ENCODE results near the gene FCN2.

Gene FCN2

GRCh38 chr9:134846699-134847098 lies 33.9 kb upstream of the FCN2 start:
- no peak for ATAC-seq (ENCODE audit: low read depth)
- Histone ChIP-seq H3K9me3 (ENCODE audit: severe bottlenecking) (no peaks in the 10 kb centered on the region), H3K27me3 (ENCODE audit: insufficient read depth, poor library complexity, severe bottlenecking) (no peaks in the 10 kb centered on the region), H3K4me1 (ENCODE audit: insufficient read depth, poor library complexity, severe bottlenecking) (no peaks in the 10 kb centered on the region), H3K36me3 (ENCODE audit: low read depth) (0 out of 2 replicates have a peak, but pooled peaks cover 10% of the 10 kb centered on the region), H3K4me3 (ENCODE audit: severe bottlenecking) (no peak overlapping the region), H3K27ac (ENCODE audit: poor library complexity, severe bottlenecking) (no peak overlapping the region)
- TF ChIP-seq CTCF (IDR thresholded peaks at IDR 0.05; ENCODE audit: poor library complexity, severe bottlenecking): no peak
- DNase-seq (ENCODE audit: low spot score): no peak

DNA sequence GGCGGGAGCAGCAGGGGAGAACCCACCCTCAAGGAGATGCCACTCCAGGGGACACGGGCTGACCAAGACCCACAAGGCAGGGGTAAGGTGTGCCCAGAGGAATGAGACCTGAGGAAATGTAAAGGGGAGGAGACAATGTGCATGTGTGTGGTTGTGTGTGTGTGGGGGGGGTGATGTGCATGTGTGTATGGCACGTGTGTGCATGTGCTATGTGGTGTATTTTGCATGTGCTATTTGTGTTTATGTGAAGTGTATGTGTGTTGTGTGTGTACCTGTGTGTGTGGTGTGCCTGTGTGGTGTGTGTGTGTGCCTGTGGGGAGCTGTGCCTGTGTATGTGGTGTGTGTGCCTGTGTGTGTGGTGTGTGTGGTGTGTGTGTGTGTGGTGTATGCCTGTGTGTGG lies 33.5 kb upstream of the FCN2 start:
- Histone ChIP-seq H3K4me1 (ENCODE audit: insufficient read depth, poor library complexity, severe bottlenecking) (no peaks in the 10 kb centered on the region), H3K27me3 (ENCODE audit: insufficient read depth, poor library complexity, severe bottlenecking) (no peaks in the 10 kb centered on the region), H3K4me3 (ENCODE audit: severe bottlenecking) (no peak overlapping the region), H3K9me3 (ENCODE audit: severe bottlenecking) (no peaks in the 10 kb centered on the region), H3K36me3 (ENCODE audit: low read depth) (0 out of 2 replicates have a peak, but pooled peaks cover 7% of the 10 kb centered on the region), H3K27ac (ENCODE audit: poor library complexity, severe bottlenecking) (no peak overlapping the region)
- no peak for TF ChIP-seq CTCF (IDR thresholded peaks at IDR 0.05; ENCODE audit: poor library complexity, severe bottlenecking)
- no peak for ATAC-seq (ENCODE audit: low read depth)
- DNase-seq (ENCODE audit: low spot score): no peak

DNA sequence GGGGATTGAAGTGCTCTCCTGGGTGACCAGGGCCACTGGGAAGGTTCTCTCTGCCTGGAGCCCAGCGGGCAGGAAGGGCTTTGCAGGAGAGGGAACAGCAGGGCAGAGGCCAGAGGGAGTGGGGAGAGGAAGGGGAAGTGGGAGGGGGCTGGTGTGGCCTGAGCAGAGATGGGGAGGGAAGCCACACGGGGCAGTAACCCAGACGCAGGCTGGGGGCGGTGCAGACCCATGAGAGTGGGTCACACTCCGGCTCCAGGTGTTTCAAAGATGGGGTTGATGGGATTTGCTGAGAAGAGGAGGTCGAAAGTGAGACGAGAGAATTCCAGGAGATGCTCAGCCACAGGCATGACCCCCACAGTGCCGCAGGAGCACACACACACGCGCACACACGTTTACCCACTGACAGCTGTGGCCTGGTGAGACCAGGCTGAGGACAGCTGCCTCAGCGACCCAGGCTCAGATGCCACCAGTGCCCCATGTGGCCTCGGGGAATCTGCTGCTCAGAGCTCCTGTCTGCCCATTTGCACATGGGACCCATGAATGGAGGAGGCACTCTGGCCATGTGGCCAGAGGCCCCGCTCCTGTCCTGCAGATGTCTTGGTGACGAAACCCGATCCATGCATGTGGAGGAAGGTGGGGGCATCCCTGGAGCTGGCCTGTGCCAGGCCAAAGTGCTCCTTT lies 32.7 kb upstream of the FCN2 start:
- Histone ChIP-seq H3K4me3 (ENCODE audit: severe bottlenecking) (no peak overlapping the region), H3K36me3 (ENCODE audit: low read depth) (no peaks in the 10 kb centered on the region), H3K27ac (ENCODE audit: poor library complexity, severe bottlenecking) (no peak overlapping the region), H3K9me3 (ENCODE audit: severe bottlenecking) (no peaks in the 10 kb centered on the region), H3K27me3 (ENCODE audit: insufficient read depth, poor library complexity, severe bottlenecking) (peaks cover 2% of the 10 kb centered on the region), H3K4me1 (ENCODE audit: insufficient read depth, poor library complexity, severe bottlenecking) (no peaks in the 10 kb centered on the region)
- DNase-seq (ENCODE audit: low spot score) (no peak), ATAC-seq (ENCODE audit: low read depth) (no peak)
- no peak for TF ChIP-seq CTCF (IDR thresholded peaks at IDR 0.05; ENCODE audit: poor library complexity, severe bottlenecking)

GRCh38 chr9:134848504-134848903 lies 32.1 kb upstream of the FCN2 start:
- ATAC-seq (ENCODE audit: low read depth) (no peak), DNase-seq (ENCODE audit: low spot score) (no peak)
- no peak overlapping the region for H3K4me3 ChIP-seq (ENCODE audit: severe bottlenecking)
- H3K36me3 ChIP-seq (ENCODE audit: low read depth): no peaks in the 10 kb centered on the region
- TF ChIP-seq CTCF (IDR thresholded peaks at IDR 0.05; ENCODE audit: poor library complexity, severe bottlenecking): no peak
- no peak overlapping the region for H3K27ac ChIP-seq (ENCODE audit: poor library complexity, severe bottlenecking)
- peaks cover 8% of the 10 kb centered on the region for H3K27me3 ChIP-seq (ENCODE audit: insufficient read depth, poor library complexity, severe bottlenecking)
- peaks cover 2% of the 10 kb centered on the region for H3K9me3 ChIP-seq (ENCODE audit: severe bottlenecking)
- no peaks in the 10 kb centered on the region for H3K4me1 ChIP-seq (ENCODE audit: insufficient read depth, poor library complexity, severe bottlenecking)

GRCh38 chr9:134850611-134851010 lies 30.0 kb upstream of the FCN2 start:
- no peak overlapping the region for H3K4me3 ChIP-seq (ENCODE audit: severe bottlenecking)
- ATAC-seq (ENCODE audit: low read depth) (no peak), DNase-seq (ENCODE audit: low spot score) (no peak)
- H3K4me1 ChIP-seq (ENCODE audit: insufficient read depth, poor library complexity, severe bottlenecking): no peaks in the 10 kb centered on the region
- no peaks in the 10 kb centered on the region for H3K36me3 ChIP-seq (ENCODE audit: low read depth)
- no peak overlapping the region for H3K27ac ChIP-seq (ENCODE audit: poor library complexity, severe bottlenecking)
- TF ChIP-seq CTCF (IDR thresholded peaks at IDR 0.05; ENCODE audit: poor library complexity, severe bottlenecking): no peak
- peaks cover 24% of the 10 kb centered on the region for H3K27me3 ChIP-seq (ENCODE audit: insufficient read depth, poor library complexity, severe bottlenecking)
- peaks cover 2% of the 10 kb centered on the region for H3K9me3 ChIP-seq (ENCODE audit: severe bottlenecking)

Data from RWPE2 (cell line).